ENCODE measurements around the gene PMFBP1.
"Not testable (repeated sequence)": the region's sequence is repeated elsewhere in the genome, so short reads cannot be mapped to it uniquely, and the experiment has no call there.

PMFBP1 gene

GRCh38 chr16:72101195-72101594 is 70.8 kb downstream of the PMFBP1 start:
- no peak for DNase-seq (ENCODE audit: low read depth)

- no peak for DNase-seq (ENCODE audit: low read depth)
Measured at GRCh38 chr16:72099377-72099818, 72.6 kb downstream of the PMFBP1 start.

GRCh38 chr16:72098936-72099335 is 73.0 kb downstream of the PMFBP1 start:
- DNase-seq (ENCODE audit: low read depth), result no peak

GRCh38 chr16:72094266-72094610 is 77.7 kb downstream of the PMFBP1 start:
- no peak for DNase-seq (ENCODE audit: low read depth)

- DNase-seq (ENCODE audit: low read depth), result peak; percentile 97
Measured at GRCh38 chr16:72093448-72094265, 78.3 kb downstream of the PMFBP1 start, which contains the start of the genes DHX38 and TXNL4B. DHX38 (plus strand) TSS chr16:72093847; CDS start chr16:72096158, 2,311 bp downstream. TXNL4B (minus strand) TSS chr16:72093620; CDS start chr16:72090749, 2,871 bp downstream.

- no peak for DNase-seq (ENCODE audit: low read depth)
Measured at GRCh38 chr16:72092832-72093447, 79.0 kb downstream of the PMFBP1 start.

GRCh38 chr16:72091217-72091616 is 80.7 kb downstream of the PMFBP1 start:
- DNase-seq (ENCODE audit: low read depth), result no peak

GRCh38 chr16:72085002-72085401 is 87.0 kb downstream of the PMFBP1 start:
- DNase-seq (ENCODE audit: low read depth), result no peak

- no peak for DNase-seq (ENCODE audit: low read depth)
Measured at GRCh38 chr16:72084445-72084844, 87.5 kb downstream of the PMFBP1 start.

GRCh38 chr16:72083778-72084404 is 88.1 kb downstream of the PMFBP1 start:
- DNase-seq (ENCODE audit: low read depth), result no peak

GRCh38 chr16:72076991-72077706 is 94.8 kb downstream of the PMFBP1 start:
- not testable (repeated sequence) for DNase-seq (ENCODE audit: low read depth)

- DNase-seq (ENCODE audit: low read depth), result not testable (repeated sequence)
Measured at GRCh38 chr16:72075067-72075466, 96.9 kb downstream of the PMFBP1 start.

- no peak for DNase-seq (ENCODE audit: low read depth)
Measured at GRCh38 chr16:72073560-72074230, 98.3 kb downstream of the PMFBP1 start.

- DNase-seq (ENCODE audit: low read depth), result no peak
Measured at GRCh38 chr16:72072514-72073342, 99.2 kb downstream of the PMFBP1 start.

All from HS-27A (cell line).